Endothelial cell of umbilical vein (primary cell): ENCODE results near the gene IL32.

ENCODE experiments used
- CTCF ChIP-seq, 2 donors: IDR thresholded peaks; 1 replicate in 1 of 2; 2 replicates in 1 of 2; pipeline ENCODE4 v1.5.1; 2011; ENCODE audit warnings: low read length in 2 of 2, mild to moderate bottlenecking in 2 of 2, moderate library complexity in 2 of 2, control low read depth in 1 of 2, inconsistent platforms in 1 of 2, low read depth in 1 of 2; ENCODE audit not compliant: insufficient read depth in 1 of 2; ENCODE audit errors: extremely low read depth in 1 of 2
- EZH2 ChIP-seq: IDR thresholded peaks from 2 replicates; pipeline ENCODE4 v1.6.1; 2012; ENCODE audit warnings: borderline replicate concordance, low read depth, mild to moderate bottlenecking, moderate library complexity, low read length, inconsistent platforms; ENCODE audit not compliant: severe bottlenecking
- GATA2 ChIP-seq: IDR thresholded peaks from 2 replicates; pipeline ENCODE4 v1.7.0; 2011; ENCODE audit warnings: low read depth, mild to moderate bottlenecking, moderate library complexity, mixed read lengths, low read length; ENCODE audit not compliant: insufficient read length, insufficient read depth
- POLR2A ChIP-seq: IDR thresholded peaks from 2 replicates; pipeline ENCODE4 v1.6.1; 2012; ENCODE audit warnings: low read depth, mild to moderate bottlenecking, control low read depth, low read length
- TF ChIP-seq, protein P1 (sequence below): IDR thresholded peaks from 2 replicates; pipeline ENCODE4 v1.6.1; 2011; ENCODE audit not compliant: insufficient read depth, insufficient read length

DNA sequence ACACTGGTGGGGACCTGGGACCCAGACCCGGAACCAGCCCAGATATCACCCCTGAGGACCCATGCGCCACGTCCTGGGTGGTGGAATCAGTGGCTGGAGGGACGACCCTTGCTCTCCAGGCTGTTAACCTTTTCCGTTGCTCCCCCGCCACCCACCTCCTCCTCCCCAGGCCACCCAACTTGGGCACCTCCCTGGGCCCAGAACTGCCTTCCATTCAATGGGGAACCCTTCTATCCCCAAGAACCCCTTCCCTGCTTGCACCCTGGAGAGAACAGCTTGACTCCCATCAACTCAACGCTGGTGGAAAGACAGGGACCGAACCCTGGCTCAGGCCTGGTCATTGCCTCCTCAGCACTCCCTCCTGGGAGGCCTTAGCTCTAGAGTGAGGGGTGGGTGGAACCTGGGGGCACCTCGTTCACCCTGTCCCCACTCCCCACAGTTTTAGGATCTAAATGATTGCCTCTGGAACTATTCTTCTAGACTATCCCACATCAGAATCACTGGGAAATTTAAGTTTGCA is 5.7 kb upstream of the IL32 start:
- TF ChIP-seq CTCF (IDR thresholded peaks at IDR 0.05; ENCODE audit: extremely low read depth in 1 of 2, insufficient read depth in 1 of 2, low read depth in 1 of 2, low read length in 2 of 2) (no peak), EZH2 (no peak), GATA2 (no peak), POLR2A (no peak)
- TF ChIP-seq, protein P1, sequence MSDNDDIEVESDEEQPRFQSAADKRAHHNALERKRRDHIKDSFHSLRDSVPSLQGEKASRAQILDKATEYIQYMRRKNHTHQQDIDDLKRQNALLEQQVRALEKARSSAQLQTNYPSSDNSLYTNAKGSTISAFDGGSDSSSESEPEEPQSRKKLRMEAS = no peak
